ENCODE data around the gene RPN2. TPM values are rescaled to one million over a fixed set of nuclear protein-coding genes. Genes with fewer than 3 reads are reported as not detected.

Gene RPN2
- total and polyA plus RNA-seq, 11 donors, result 36.3 to 206 (median 105) TPM

DNA sequence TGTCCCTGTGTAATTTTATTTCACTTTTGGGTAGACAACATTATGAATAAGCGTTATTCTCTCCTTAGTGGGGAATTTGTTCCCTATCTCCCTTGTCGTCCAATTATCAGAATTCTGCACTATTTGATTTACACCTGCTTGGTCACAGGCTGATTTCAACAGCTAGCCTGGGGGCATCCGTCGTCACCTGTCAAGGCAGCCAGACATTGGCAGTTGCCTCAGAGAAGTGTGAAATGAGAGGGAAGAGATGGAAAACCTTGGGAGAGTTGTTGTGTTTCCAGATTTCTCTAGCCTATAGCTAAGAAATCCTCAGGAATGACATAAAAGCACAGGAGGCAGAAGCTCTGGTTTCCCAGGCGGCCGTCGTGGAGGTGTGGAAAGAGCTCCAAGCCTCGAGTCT, 83.4 kb downstream of the RPN2 start:
- no peaks in the 10 kb centered on the region for H3K36me3 ChIP-seq
- no peaks in the 10 kb centered on the region for H3K4me1 ChIP-seq
- TF ChIP-seq, protein P1, sequence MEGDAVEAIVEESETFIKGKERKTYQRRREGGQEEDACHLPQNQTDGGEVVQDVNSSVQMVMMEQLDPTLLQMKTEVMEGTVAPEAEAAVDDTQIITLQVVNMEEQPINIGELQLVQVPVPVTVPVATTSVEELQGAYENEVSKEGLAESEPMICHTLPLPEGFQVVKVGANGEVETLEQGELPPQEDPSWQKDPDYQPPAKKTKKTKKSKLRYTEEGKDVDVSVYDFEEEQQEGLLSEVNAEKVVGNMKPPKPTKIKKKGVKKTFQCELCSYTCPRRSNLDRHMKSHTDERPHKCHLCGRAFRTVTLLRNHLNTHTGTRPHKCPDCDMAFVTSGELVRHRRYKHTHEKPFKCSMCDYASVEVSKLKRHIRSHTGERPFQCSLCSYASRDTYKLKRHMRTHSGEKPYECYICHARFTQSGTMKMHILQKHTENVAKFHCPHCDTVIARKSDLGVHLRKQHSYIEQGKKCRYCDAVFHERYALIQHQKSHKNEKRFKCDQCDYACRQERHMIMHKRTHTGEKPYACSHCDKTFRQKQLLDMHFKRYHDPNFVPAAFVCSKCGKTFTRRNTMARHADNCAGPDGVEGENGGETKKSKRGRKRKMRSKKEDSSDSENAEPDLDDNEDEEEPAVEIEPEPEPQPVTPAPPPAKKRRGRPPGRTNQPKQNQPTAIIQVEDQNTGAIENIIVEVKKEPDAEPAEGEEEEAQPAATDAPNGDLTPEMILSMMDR (IDR thresholded peaks at IDR 0.05), result no peak
- no peak for TF ChIP-seq POLR2A (IDR thresholded peaks at IDR 0.05)
- no peaks in the 10 kb centered on the region for H3K9me3 ChIP-seq
- H3K27ac ChIP-seq, result no peak overlapping the region
- intact Hi-C loops (cut with DNase I), result no loop called here
- DNase-seq (no peak), ATAC-seq (no peak)
- no peak overlapping the region for H3K4me3 ChIP-seq
- H3K27me3 ChIP-seq, result peaks cover 0 to 31% (median 3%) of the 10 kb centered on the region in 9 donors
- WGBS, 4 donors, result 51 to 58% (median 55%) methylated on average over 8 of the region's 8 CpGs

DNA sequence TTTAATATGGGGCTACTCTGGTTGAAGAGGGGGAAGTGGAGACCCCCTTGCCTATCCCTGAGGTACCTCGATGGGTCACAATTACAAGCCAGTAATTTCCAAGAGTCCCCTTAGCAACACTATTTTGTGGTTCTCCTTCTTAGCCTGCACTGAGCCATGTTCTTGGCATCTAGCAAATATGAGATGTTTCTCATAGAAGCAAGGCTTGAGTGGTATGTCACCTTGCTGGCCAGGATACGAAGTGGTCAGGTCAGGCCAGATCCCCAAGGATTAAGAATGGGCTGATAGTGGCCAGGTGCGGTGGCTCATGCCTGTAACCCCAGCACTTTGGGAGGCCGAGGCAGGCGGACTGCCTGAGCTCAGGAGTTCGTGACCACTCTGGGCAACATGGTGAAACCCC, 84.6 kb downstream of the RPN2 start:
- no peak for TF ChIP-seq POLR2A (IDR thresholded peaks at IDR 0.05)
- TF ChIP-seq, protein P1 (IDR thresholded peaks at IDR 0.05), result no peak
- Histone ChIP-seq H3K4me1 (no peaks in the 10 kb centered on the region), H3K9me3 (no peaks in the 10 kb centered on the region), H3K27me3 (peaks cover 0 to 24% (median 3%) of the 10 kb centered on the region in 9 donors), H3K27ac (no peak overlapping the region), H3K4me3 (no peak overlapping the region), H3K36me3 (no peaks in the 10 kb centered on the region)
- intact Hi-C loops (cut with DNase I), result no loop called here
- WGBS, 4 donors, result 78 to 89% (median 88%) methylated on average over 6 of the region's 6 CpGs
- DNase-seq (no peak), ATAC-seq (no peak)

DNA sequence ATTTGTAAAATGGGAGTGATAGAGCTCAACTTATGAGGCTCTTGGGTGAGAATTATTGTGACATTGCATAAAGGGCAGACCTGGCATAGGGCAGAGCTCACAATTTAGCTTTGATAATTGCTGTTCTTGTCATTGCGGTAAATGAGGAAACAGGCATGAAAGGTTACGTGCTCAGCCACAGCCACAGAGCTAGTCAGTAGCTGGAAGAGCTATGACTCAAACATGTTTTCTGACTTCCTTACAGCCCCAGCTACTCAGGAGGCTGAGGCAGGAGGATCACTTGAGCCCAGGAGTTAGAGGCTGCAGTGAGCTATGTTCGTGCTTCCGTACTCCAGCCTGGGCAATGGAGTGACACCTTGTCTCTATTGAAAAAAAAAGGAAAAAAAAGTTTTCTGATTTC, 86.0 kb downstream of the RPN2 start:
- intact Hi-C loops (cut with DNase I), result loop anchor here in 1 of 10 donors (5.0 kb wide), 1 partner anchor 117 kb away; no protein-coding TSS in a partner anchor
- WGBS, 4 donors, result 90 to 95% (median 94%) methylated on average over 4 of the region's 4 CpGs
- Histone ChIP-seq H3K4me1 (peaks cover 0 to 4% (median 0%) of the 10 kb centered on the region in 12 donors), H3K36me3 (no peaks in the 10 kb centered on the region), H3K9me3 (no peaks in the 10 kb centered on the region), H3K4me3 (no peak overlapping the region), H3K27ac (no peak overlapping the region), H3K27me3 (peaks cover 0 to 23% (median 3%) of the 10 kb centered on the region in 9 donors)
- TF ChIP-seq POLR2A (IDR thresholded peaks at IDR 0.05), result no peak
- TF ChIP-seq, protein P1 (IDR thresholded peaks at IDR 0.05), result no peak
- ATAC-seq, result no peak
- DNase-seq, result no peak

DNA sequence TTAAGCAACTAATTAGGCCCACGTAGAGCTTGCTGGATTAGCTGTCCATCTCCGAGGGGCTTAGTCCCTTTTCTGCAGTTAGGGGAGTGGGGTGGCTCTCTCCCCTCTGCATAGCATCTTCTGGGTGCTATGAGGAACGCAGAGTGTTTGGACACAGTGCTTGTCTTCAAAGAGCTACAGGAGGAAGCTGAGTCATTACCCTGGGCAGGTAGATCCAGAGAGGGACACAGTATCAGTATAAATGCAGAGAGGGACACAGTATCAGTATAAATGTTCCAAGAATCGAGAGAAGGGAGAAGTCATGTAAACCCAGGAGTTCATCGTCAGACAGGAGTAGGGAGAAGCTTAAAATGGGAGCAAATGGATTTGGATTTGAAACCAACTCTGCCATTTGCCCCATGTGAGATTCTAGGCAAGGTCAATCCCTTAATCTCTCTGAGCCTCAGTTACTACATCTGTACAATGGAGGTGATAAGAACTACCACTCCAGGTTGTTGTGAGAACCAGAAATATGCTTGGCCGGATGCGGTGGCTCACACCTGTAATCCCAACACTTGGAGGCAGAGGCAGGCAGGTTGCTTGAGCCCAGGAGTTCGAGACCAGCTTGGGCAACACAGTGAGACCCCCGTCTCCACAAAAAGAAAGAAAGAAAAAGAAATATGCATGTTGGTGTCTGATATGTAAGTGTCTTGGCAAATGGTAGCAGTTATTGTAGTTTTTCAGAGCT, 88.0 kb downstream of the RPN2 start:
- intact Hi-C loops (cut with DNase I), result loop anchor here in 1 of 10 donors (5.0 kb wide), 1 partner anchor 115 kb away; no protein-coding TSS in a partner anchor
- no peak for ATAC-seq
- Histone ChIP-seq H3K9me3 (no peaks in the 10 kb centered on the region), H3K27ac (no peak overlapping the region), H3K4me1 (peaks cover 0 to 10% (median 0%) of the 10 kb centered on the region in 12 donors), H3K4me3 (no peak overlapping the region), H3K27me3 (peaks cover 0 to 8% (median 0%) of the 10 kb centered on the region in 9 donors), H3K36me3 (no peaks in the 10 kb centered on the region)
- no peak for DNase-seq
- 76 to 88% (median 81%) methylated on average over 9 of the region's 9 CpGs for WGBS, 4 donors
- TF ChIP-seq, protein P1 (IDR thresholded peaks at IDR 0.05), result no peak
- no peak for TF ChIP-seq POLR2A (IDR thresholded peaks at IDR 0.05)

All from heart left ventricle (tissue), 16 donors.